ENCODE measurements around the gene ATRAID. TPM values are rescaled to one million over a fixed set of nuclear protein-coding genes. Genes with fewer than 3 reads are reported as not detected.

The ATRAID gene
- polyA plus RNA-seq, 3 donors, result 164 to 175 (median 169) TPM

Other genes starting within 250 kb of the ATRAID start
- 10 to 100 TPM; 10.6 to 11.9 (median 11.4) TPM for gene MAPRE3, start 241.4 kb upstream of the ATRAID start, polyA plus RNA-seq (ENCODE audit: insufficient read length in 3 of 3)
- 10 to 100 TPM; 51.3 to 54.4 (median 52.8) TPM for gene TMEM214, start 179.1 kb upstream of the ATRAID start, polyA plus RNA-seq (ENCODE audit: insufficient read length in 3 of 3)
- gene AGBL5, start 160.4 kb upstream of the ATRAID start, polyA plus RNA-seq (ENCODE audit: insufficient read length in 3 of 3), result 10 to 100 TPM; 60.9 to 64.2 (median 61.0) TPM
- gene OST4, start 140.4 kb upstream of the ATRAID start, polyA plus RNA-seq (ENCODE audit: insufficient read length in 3 of 3), result 100 to 1,000 TPM; 229 to 284 (median 261) TPM
- 10 to 100 TPM; 61.8 to 70.7 (median 70.5) TPM for gene EMILIN1, start 133.4 kb upstream of the ATRAID start, polyA plus RNA-seq (ENCODE audit: insufficient read length in 3 of 3)
- 10 to 100 TPM; 39.5 to 54.9 (median 54.8) TPM for gene KHK, start 125.3 kb upstream of the ATRAID start, polyA plus RNA-seq (ENCODE audit: insufficient read length in 3 of 3)
- gene CGREF1, start 92.9 kb upstream of the ATRAID start, polyA plus RNA-seq (ENCODE audit: insufficient read length in 3 of 3), result 1 to 10 TPM; 5.0 to 5.8 (median 5.3) TPM
- 1 to 10 TPM in 2 of 3 donors, under 1 TPM in 1; 0.88 to 1.4 (median 1.3) TPM for gene ABHD1, start 88.2 kb upstream of the ATRAID start, polyA plus RNA-seq (ENCODE audit: insufficient read length in 3 of 3)
- gene PREB, start 77.4 kb upstream of the ATRAID start, polyA plus RNA-seq (ENCODE audit: insufficient read length in 3 of 3), result 10 to 100 TPM; 51.5 to 55.3 (median 51.7) TPM
- not detected for gene PRR30, start 72.6 kb upstream of the ATRAID start, polyA plus RNA-seq (ENCODE audit: insufficient read length in 3 of 3)
- under 1 TPM; 0.62 to 0.93 (median 0.68) TPM for gene TCF23, start 63.0 kb upstream of the ATRAID start, polyA plus RNA-seq (ENCODE audit: insufficient read length in 3 of 3)
- 10 to 100 TPM; 32.9 to 37.4 (median 36.7) TPM for gene SLC5A6, start 227 bp downstream of the ATRAID start, polyA plus RNA-seq (ENCODE audit: insufficient read length in 3 of 3)
- gene CAD, start 5.3 kb downstream of the ATRAID start, polyA plus RNA-seq (ENCODE audit: insufficient read length in 3 of 3), result 10 to 100 TPM; 40.8 to 42.0 (median 41.9) TPM
- gene SLC30A3, start 51.0 kb downstream of the ATRAID start, polyA plus RNA-seq (ENCODE audit: insufficient read length in 3 of 3), result 1 to 10 TPM; 4.4 to 6.0 (median 5.5) TPM
- gene DNAJC5G, start 63.4 kb downstream of the ATRAID start, polyA plus RNA-seq (ENCODE audit: insufficient read length in 3 of 3), result under 1 TPM; 0.47 to 0.76 (median 0.58) TPM
- 1 to 10 TPM; 3.2 to 3.9 (median 3.6) TPM for gene TRIM54, start 70.4 kb downstream of the ATRAID start, polyA plus RNA-seq (ENCODE audit: insufficient read length in 3 of 3)
- under 1 TPM; 0.19 to 0.59 (median 0.36) TPM for gene UCN, start 96.4 kb downstream of the ATRAID start, polyA plus RNA-seq (ENCODE audit: insufficient read length in 3 of 3)
- gene MPV17, start 111.1 kb downstream of the ATRAID start, polyA plus RNA-seq (ENCODE audit: insufficient read length in 3 of 3), result 10 to 100 TPM; 70.9 to 85.0 (median 77.1) TPM
- 10 to 100 TPM; 64.5 to 71.2 (median 67.7) TPM for gene GTF3C2, start 144.7 kb downstream of the ATRAID start, polyA plus RNA-seq (ENCODE audit: insufficient read length in 3 of 3)
- gene EIF2B4, start 158.3 kb downstream of the ATRAID start, polyA plus RNA-seq (ENCODE audit: insufficient read length in 3 of 3), result 10 to 100 TPM; 50.9 to 55.0 (median 51.2) TPM
- gene SNX17, start 158.6 kb downstream of the ATRAID start, polyA plus RNA-seq (ENCODE audit: insufficient read length in 3 of 3), result 100 to 1,000 TPM; 100 to 114 (median 106) TPM
- gene ZNF513, start 168.7 kb downstream of the ATRAID start, polyA plus RNA-seq (ENCODE audit: insufficient read length in 3 of 3), result 10 to 100 TPM; 16.9 to 19.1 (median 16.9) TPM
- gene PPM1G, start 197.6 kb downstream of the ATRAID start, polyA plus RNA-seq (ENCODE audit: insufficient read length in 3 of 3), result 100 to 1,000 TPM in 2 of 3 donors, 10 to 100 TPM in 1; 95.5 to 109 (median 103) TPM
- gene NRBP1, start 216.6 kb downstream of the ATRAID start, polyA plus RNA-seq (ENCODE audit: insufficient read length in 3 of 3), result 100 to 1,000 TPM; 126 to 135 (median 130) TPM
- gene KRTCAP3, start 230.3 kb downstream of the ATRAID start, polyA plus RNA-seq (ENCODE audit: insufficient read length in 3 of 3), result 1 to 10 TPM; 5.6 to 8.1 (median 6.5) TPM

All from right renal cortex interstitium (tissue), 3 donors.